GM23338 (cell line): Measurements from ENCODE around the gene C6orf47. TPM values are rescaled to one million over a fixed set of nuclear protein-coding genes. Genes with fewer than 3 reads are reported as not detected.

Experiments used
- ATAC-seq: fragments of 200-7000 bp; cut with Tn5 transposase; 3 replicates; pipeline ENCODE4 v1.9.1; 2020
- DNase-seq: peaks from one replicate; pipeline ENCODE4 v3.0.0-alpha.2; 2015; ENCODE audit warnings: low spot score
- H2AFZ ChIP-seq: fragments of 200-600 bp; sonication (generic); 2 replicates; pipeline ENCODE4 v1.8.0; 2016; ENCODE audit warnings: antibody characterized with exemption, mild to moderate bottlenecking, moderate library complexity
- H3F3A ChIP-seq: fragments of 200-600 bp; sonication (generic); replicated peaks from 2 replicates; pipeline ENCODE4 v1.8.0; 2017; ENCODE audit warnings: antibody characterized with exemption, mixed run types, low read depth
- H3K27ac ChIP-seq: fragments of 200-600 bp; sonication (generic); 2 replicates; pipeline ENCODE4 v1.6.1; 2016; ENCODE audit warnings: low read depth
- H3K27me3 ChIP-seq: fragments of 200-600 bp; sonication (generic); 2 replicates; pipeline ENCODE4 v1.8.0; 2016; ENCODE audit warnings: mild to moderate bottlenecking, mixed run types, moderate library complexity; ENCODE audit not compliant: insufficient read depth
- H3K36me3 ChIP-seq: fragments of 200-600 bp; sonication (generic); 2 replicates; pipeline ENCODE4 v1.8.0; 2016; ENCODE audit warnings: mild to moderate bottlenecking; ENCODE audit not compliant: insufficient read depth
- H3K4me1 ChIP-seq: fragments of 200-600 bp; sonication (generic); 2 replicates; pipeline ENCODE4 v1.8.0; 2016; ENCODE audit warnings: mild to moderate bottlenecking, moderate library complexity; ENCODE audit not compliant: insufficient read depth
- H3K4me2 ChIP-seq: fragments of 200-600 bp; sonication (generic); 2 replicates; pipeline ENCODE4 v1.7.1; 2017; ENCODE audit warnings: mixed run types
- H3K4me3 ChIP-seq: fragments of 200-600 bp; sonication (generic); 2 replicates; pipeline ENCODE4 v1.6.1; 2016; ENCODE audit warnings: mixed run types
- H3K79me2 ChIP-seq: fragments of 200-600 bp; sonication (generic); replicated peaks from 2 replicates; pipeline ENCODE4 v1.8.0; 2017; ENCODE audit warnings: mild to moderate bottlenecking; ENCODE audit not compliant: insufficient read depth
- H3K9me2 ChIP-seq: fragments of 200-600 bp; sonication (generic); 2 replicates; pipeline ENCODE4 v1.8.0; 2017; ENCODE audit not compliant: insufficient read depth
- H4K20me1 ChIP-seq: fragments of 200-600 bp; sonication (generic); replicated peaks from 2 replicates; pipeline ENCODE4 v1.8.0; 2017; ENCODE audit warnings: mild to moderate bottlenecking; ENCODE audit not compliant: insufficient read depth
- H3K27ac Mint-ChIP-seq: 2 replicates; pipeline ENCODE4 v1.8.0; 2020; ENCODE audit warnings: inconsistent platforms, mild to moderate bottlenecking, moderate library complexity, mixed read lengths
- H3K27me3 Mint-ChIP-seq: 3 replicates; pipeline ENCODE4 v1.8.0; 2022; ENCODE audit warnings: low read depth, mild to moderate bottlenecking, moderate library complexity, mixed read lengths, inconsistent platforms; ENCODE audit not compliant: insufficient read depth, poor library complexity
- H3K36me3 Mint-ChIP-seq: 3 replicates; pipeline ENCODE4 v1.8.0; 2021; ENCODE audit warnings: low read depth, mild to moderate bottlenecking, inconsistent platforms, moderate library complexity, mixed read lengths
- H3K4me1 Mint-ChIP-seq: 3 replicates; pipeline ENCODE4 v1.8.0; 2020; ENCODE audit warnings: mild to moderate bottlenecking, inconsistent platforms, mixed read lengths
- H3K4me3 Mint-ChIP-seq: 3 replicates; pipeline ENCODE4 v1.8.0; 2021; ENCODE audit warnings: moderate library complexity, mild to moderate bottlenecking, inconsistent platforms, mixed read lengths
- H3K9me3 Mint-ChIP-seq: 3 replicates; pipeline ENCODE4 v1.8.0; 2020; ENCODE audit warnings: moderate library complexity, mild to moderate bottlenecking, inconsistent platforms, mixed read lengths
- CREB1 ChIP-seq: fragments of 250-450 bp; sonication (Bioruptor Pico); IDR thresholded peaks from 2 replicates; pipeline ENCODE4 v1.5.0; 2020; ENCODE audit warnings: low read depth, mild to moderate bottlenecking, moderate library complexity
- NANOG ChIP-seq: IDR thresholded peaks from 2 replicates; pipeline ENCODE4 v1.6.1; 2016; ENCODE audit warnings: antibody characterized with exemption, borderline replicate concordance
- POLR2AphosphoS5 ChIP-seq: IDR thresholded peaks from 2 replicates; pipeline ENCODE4 v1.6.1; 2016; ENCODE audit warnings: antibody characterized with exemption, low read depth
- STAT1 ChIP-seq: IDR thresholded peaks from one replicate; pipeline ENCODE4 v1.6.1; 2016; ENCODE audit warnings: antibody characterized with exemption; ENCODE audit not compliant: unreplicated experiment
- ZNF114 ChIP-seq: fragments of 250-450 bp; sonication (Bioruptor Pico); IDR thresholded peaks from 2 replicates; pipeline ENCODE4 v1.5.0; 2020; ENCODE audit warnings: mild to moderate bottlenecking, moderate library complexity
- polyA plus RNA-seq: library from polyadenylated mRNA; unstranded; fragments of >200 nt; fragmentation: Nextera tagmentation; extraction: Ambion mirVana; gene quantifications from 2 replicates; pipeline ENCODE4 v1.2.1, GENCODE V29; 2016
- total RNA-seq: library from RNA; depleted of rRNA; stranded (reverse); fragments of >200 nt; shearing (Covaris generic); gene quantifications from 2 replicates; pipeline ENCODE4 v1.2.3, GENCODE V29; 2014
- TF ChIP-seq, protein P1 (sequence below): fragments of 250-450 bp; sonication (Bioruptor Pico); IDR thresholded peaks from 2 replicates; pipeline ENCODE4 v1.5.0; 2020; ENCODE audit warnings: mild to moderate bottlenecking, moderate library complexity

The C6orf47 gene
- total and polyA plus RNA-seq, 2 experiments from 2014 or later = 9.4 to 12.8 TPM

DNA sequence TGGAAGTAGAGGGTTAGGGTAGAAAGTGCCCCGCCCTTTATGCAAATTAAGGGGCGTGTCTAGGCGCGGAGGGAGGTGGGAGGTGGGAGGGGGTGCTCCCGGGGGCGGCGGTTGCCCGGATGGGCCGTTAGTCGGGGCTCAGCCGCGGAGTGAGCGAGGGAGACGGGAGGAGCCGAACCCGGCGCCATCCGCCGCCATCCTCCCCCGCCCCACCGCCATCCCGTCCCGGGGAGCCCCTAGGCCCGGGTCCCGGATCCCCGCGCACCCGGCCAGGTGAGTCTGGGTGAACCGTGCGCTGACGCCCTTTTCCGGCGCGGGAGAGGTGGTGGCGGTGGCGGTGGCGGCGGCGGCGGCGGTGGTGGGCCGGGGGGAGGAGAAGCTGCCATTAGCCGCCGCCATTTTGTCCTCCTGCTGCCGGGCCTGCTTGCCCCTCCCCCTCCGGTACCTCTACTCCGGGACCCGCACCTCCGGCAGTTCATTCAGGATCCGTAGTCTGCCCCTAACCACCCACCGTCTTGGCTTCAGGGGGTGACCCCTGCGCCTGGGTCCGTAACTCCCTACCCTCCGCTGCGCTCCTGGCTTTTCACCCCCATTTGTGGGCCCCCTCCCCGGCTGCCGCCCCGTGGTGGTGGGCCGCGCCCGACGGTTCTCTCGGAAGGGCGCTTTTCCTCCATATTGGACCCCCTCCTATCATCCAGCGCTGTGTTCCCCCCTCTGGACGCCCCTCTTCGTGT is 39.8 kb downstream of the C6orf47 start, which contains the start of gene PRRC2A:
Gene PRRC2A (plus strand): TSS at position 130 of the 734 bp plus-strand sequence. CDS start 2,075 bp downstream, outside the sequence.
- peak within 1 kb of the TSS; percentile 100 for H3K27ac Mint-ChIP-seq
- peaks cover 21% of the 10 kb centered on the region for H3K27me3 Mint-ChIP-seq
- H3K36me3 Mint-ChIP-seq = peaks cover 56% of the 10 kb centered on the region
- Histone ChIP-seq H3K9me2 (no peaks in the 10 kb centered on the region), H3K4me3 (peak within 1 kb of the TSS; percentile 100), H3K27ac (peak within 1 kb of the TSS; percentile 100), H3K4me2 (peak within 1 kb of the TSS; percentile 99), H3K36me3 (peaks cover 33% of the 10 kb centered on the region), H2AFZ (no peak within 1 kb of the TSS), H3F3A (peaks cover 26% of the 10 kb centered on the region), H3K79me2 (peaks cover 44% of the 10 kb centered on the region), H3K27me3 (no peaks in the 10 kb centered on the region), H3K4me1 (peaks cover 25% of the 10 kb centered on the region), H4K20me1 (peaks cover 30% of the 10 kb centered on the region)
- H3K4me1 Mint-ChIP-seq = peaks cover 19% of the 10 kb centered on the region
- peak within 1 kb of the TSS; percentile 94 for H3K4me3 Mint-ChIP-seq
- TF ChIP-seq POLR2AphosphoS5 = peak; percentile 67
- no peak for TF ChIP-seq NANOG
- peaks cover 6% of the 10 kb centered on the region for H3K9me3 Mint-ChIP-seq
- peak; percentile 77 for ATAC-seq
- peak; percentile 91 for DNase-seq

DNA sequence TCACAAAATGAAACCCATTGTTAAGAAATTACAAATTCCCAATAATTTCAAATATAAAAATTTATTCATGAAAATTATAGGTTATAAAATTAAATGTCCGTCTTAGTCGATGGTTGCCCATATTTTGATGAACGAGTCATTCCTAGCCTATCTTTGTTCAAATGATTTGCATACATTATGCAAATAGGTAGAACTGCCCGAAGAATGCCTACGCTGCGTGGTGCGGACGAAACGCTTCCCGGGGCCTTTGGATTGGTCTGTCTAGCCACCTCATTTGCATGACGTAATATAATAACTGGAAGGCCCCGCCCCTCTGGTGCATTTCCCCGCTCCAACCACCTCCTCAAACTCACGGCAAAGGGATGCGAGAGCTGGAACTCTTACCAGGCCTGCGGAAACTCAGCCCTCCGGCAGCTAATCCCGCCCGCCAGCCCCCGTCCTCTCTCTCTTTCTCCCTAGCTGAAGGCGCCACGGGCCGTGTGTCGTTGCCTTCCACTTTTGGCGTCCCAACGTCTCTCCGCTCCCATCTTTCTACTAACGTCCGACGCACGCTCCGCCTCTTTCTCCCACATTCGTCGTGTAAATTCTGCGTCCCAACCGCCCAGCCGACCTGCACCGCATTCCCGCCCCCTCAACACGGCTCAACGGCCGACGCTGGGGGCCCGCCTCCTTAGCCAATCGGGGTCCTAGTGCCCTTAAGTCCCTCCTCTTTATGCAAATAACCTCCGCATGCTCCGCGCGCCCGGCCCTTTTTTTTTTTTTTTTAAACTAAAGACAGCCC is 40.6 kb downstream of the C6orf47 start:
- no peak overlapping the region for H2AFZ ChIP-seq
- peaks cover 20% of the 10 kb centered on the region; the same call in 1 of the 2 replicates for H3F3A ChIP-seq
- H3K36me3 ChIP-seq = peaks cover 25% of the 10 kb centered on the region
- H3K4me2 ChIP-seq = peak overlapping the region; percentile 59
- ATAC-seq (peak; percentile 86), DNase-seq (peak; percentile 99)
- H3K27ac ChIP-seq = peak overlapping the region; percentile 95
- peaks cover 33% of the 10 kb centered on the region for H3K4me1 ChIP-seq
- Mint-ChIP-seq H3K9me3 (peaks cover 6% of the 10 kb centered on the region), H3K27ac (peak overlapping the region; percentile 100), H3K4me1 (peaks cover 27% of the 10 kb centered on the region), H3K36me3 (peaks cover 48% of the 10 kb centered on the region), H3K27me3 (peaks cover 16% of the 10 kb centered on the region), H3K4me3 (peak overlapping the region; percentile 94)
- peak overlapping the region; percentile 47 for H3K4me3 ChIP-seq
- TF ChIP-seq POLR2AphosphoS5 = peak; percentile 90
- no peak for TF ChIP-seq ZNF114 (CRISPR knock-in tag)
- TF ChIP-seq CREB1 (CRISPR knock-in tag) = peak; percentile 86
- TF ChIP-seq STAT1 = no peak
- peaks cover 38% of the 10 kb centered on the region for H3K79me2 ChIP-seq
- peaks cover 24% of the 10 kb centered on the region for H4K20me1 ChIP-seq
- H3K27me3 ChIP-seq = no peaks in the 10 kb centered on the region
- H3K9me2 ChIP-seq = no peaks in the 10 kb centered on the region

DNA sequence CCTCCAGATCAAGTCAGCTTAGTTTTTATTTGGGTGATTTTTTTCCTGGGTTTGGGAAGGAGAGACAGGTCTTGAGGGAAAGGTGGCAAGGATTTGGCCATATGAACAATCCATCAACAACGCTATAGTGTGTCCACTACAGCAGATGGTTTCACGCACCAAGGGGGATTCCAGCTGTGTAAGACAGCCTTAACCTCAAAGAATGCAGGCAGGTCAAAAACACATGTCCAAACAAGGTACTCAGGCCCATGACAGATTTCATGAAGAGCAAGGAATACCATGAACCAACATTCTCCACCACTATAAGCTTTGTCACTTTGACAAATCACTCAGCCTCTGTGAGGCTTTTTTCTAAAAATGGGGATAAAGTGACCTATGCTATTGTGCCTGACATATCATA is 43.6 kb downstream of the C6orf47 start:
- no peaks in the 10 kb centered on the region for H3K36me3 ChIP-seq
- no peak overlapping the region for H2AFZ ChIP-seq
- Mint-ChIP-seq H3K27ac (no peak overlapping the region), H3K9me3 (peaks cover 6% of the 10 kb centered on the region), H3K36me3 (peaks cover 18% of the 10 kb centered on the region), H3K4me1 (peaks cover 27% of the 10 kb centered on the region), H3K27me3 (peaks cover 17% of the 10 kb centered on the region), H3K4me3 (no peak overlapping the region; the same call in 2 of the 3 replicates)
- peaks cover 10% of the 10 kb centered on the region; the same call in 1 of the 2 replicates for H3F3A ChIP-seq
- no peak overlapping the region for H3K4me3 ChIP-seq
- no peak overlapping the region for H3K4me2 ChIP-seq
- DNase-seq = no peak
- H3K27me3 ChIP-seq = no peaks in the 10 kb centered on the region
- no peaks in the 10 kb centered on the region for H3K9me2 ChIP-seq
- H4K20me1 ChIP-seq = no peaks in the 10 kb centered on the region; the same call in 1 of the 2 replicates
- no peak for ATAC-seq
- peaks cover 12% of the 10 kb centered on the region for H3K79me2 ChIP-seq
- H3K4me1 ChIP-seq = peaks cover 30% of the 10 kb centered on the region
- no peak overlapping the region for H3K27ac ChIP-seq
- TF ChIP-seq, protein P1, sequence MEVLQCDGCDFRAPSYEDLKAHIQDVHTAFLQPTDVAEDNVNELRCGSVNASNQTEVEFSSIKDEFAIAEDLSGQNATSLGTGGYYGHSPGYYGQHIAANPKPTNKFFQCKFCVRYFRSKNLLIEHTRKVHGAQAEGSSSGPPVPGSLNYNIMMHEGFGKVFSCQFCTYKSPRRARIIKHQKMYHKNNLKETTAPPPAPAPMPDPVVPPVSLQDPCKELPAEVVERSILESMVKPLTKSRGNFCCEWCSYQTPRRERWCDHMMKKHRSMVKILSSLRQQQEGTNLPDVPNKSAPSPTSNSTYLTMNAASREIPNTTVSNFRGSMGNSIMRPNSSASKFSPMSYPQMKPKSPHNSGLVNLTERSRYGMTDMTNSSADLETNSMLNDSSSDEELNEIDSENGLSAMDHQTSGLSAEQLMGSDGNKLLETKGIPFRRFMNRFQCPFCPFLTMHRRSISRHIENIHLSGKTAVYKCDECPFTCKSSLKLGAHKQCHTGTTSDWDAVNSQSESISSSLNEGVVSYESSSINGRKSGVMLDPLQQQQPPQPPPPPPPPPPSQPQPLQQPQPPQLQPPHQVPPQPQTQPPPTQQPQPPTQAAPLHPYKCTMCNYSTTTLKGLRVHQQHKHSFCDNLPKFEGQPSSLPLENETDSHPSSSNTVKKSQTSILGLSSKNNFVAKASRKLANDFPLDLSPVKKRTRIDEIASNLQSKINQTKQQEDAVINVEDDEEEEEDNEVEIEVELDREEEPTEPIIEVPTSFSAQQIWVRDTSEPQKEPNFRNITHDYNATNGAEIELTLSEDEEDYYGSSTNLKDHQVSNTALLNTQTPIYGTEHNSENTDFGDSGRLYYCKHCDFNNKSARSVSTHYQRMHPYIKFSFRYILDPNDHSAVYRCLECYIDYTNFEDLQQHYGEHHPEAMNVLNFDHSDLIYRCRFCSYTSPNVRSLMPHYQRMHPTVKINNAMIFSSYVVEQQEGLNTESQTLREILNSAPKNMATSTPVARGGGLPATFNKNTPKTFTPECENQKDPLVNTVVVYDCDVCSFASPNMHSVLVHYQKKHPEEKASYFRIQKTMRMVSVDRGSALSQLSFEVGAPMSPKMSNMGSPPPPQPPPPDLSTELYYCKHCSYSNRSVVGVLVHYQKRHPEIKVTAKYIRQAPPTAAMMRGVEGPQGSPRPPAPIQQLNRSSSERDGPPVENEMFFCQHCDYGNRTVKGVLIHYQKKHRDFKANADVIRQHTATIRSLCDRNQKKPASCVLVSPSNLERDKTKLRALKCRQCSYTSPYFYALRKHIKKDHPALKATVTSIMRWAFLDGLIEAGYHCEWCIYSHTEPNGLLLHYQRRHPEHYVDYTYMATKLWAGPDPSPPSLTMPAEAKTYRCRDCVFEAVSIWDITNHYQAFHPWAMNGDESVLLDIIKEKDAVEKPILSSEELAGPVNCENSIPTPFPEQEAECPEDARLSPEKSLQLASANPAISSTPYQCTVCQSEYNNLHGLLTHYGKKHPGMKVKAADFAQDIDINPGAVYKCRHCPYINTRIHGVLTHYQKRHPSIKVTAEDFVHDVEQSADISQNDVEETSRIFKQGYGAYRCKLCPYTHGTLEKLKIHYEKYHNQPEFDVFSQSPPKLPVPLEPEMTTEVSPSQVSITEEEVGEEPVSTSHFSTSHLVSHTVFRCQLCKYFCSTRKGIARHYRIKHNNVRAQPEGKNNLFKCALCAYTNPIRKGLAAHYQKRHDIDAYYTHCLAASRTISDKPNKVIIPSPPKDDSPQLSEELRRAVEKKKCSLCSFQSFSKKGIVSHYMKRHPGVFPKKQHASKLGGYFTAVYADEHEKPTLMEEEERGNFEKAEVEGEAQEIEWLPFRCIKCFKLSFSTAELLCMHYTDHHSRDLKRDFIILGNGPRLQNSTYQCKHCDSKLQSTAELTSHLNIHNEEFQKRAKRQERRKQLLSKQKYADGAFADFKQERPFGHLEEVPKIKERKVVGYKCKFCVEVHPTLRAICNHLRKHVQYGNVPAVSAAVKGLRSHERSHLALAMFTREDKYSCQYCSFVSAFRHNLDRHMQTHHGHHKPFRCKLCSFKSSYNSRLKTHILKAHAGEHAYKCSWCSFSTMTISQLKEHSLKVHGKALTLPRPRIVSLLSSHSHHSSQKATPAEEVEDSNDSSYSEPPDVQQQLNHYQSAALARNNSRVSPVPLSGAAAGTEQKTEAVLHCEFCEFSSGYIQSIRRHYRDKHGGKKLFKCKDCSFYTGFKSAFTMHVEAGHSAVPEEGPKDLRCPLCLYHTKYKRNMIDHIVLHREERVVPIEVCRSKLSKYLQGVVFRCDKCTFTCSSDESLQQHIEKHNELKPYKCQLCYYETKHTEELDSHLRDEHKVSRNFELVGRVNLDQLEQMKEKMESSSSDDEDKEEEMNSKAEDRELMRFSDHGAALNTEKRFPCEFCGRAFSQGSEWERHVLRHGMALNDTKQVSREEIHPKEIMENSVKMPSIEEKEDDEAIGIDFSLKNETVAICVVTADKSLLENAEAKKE = no peak
